ENCODE results near the gene ZBED1.
"Not testable (repeated sequence)": the region's sequence is repeated elsewhere in the genome, so short reads cannot be mapped to it uniquely, and the experiment has no call there.

ZBED1 gene

DNA sequence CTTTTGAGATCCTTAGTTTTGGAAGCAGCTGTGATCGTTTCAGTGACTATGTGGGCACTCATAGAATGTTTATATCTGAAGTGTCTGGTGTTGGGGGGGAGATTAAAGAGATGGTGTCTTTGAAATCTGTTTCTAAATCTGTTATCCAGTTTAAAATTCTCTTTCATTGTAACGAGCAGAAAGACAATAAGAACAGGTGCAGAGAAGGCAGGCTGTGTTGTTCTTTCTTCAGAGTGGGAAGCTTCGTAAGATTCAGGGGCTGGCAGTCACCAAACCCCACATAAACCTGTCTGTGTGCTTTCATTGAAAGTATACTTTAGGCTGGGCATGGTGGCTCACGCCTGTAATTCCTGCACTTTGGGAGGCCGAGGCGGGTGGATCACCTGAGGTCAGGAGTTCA, 16.3 kb upstream of the ZBED1 start:
- DNase-seq, result no peak

DNA sequence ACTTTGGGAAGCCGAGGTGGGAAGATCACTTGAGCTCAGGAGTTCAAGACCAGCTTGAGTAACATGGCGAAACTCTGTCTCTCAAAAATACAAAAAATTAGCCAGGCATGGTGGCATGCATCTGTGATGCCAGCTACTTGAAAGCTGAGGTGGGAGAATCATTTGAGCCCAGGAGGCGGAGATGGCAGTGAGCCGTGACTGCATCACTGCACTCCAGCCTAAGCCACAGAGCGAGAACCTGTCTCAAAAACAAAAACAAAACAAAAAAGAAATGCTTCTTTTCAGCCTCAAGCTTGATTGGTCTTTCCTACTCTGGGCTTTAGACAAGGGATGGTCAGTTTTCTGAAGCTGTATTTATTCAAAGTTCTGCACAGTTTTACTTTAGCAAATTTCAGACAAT, 15.8 kb upstream of the ZBED1 start:
- no peak for DNase-seq

DNA sequence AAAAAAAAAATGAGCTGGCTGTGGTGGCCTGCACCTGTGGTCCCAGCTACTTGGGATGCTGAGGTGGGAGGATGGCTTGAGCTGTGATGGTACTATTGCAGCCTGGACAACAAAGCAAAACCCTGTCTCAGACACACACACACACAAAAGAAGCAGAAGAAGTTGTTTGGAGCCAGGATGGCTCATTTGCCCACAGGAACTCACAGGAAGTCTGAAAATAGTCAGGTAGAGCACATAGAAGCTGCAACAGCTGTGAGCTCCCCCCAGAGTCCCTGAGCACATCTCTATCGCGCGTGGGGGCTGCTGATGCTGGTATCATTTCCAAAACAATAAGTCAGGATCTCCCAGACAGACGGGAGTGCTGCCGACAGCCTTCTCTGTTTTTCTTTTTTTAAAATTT, 13.4 kb upstream of the ZBED1 start:
- DNase-seq, result no peak

DNA sequence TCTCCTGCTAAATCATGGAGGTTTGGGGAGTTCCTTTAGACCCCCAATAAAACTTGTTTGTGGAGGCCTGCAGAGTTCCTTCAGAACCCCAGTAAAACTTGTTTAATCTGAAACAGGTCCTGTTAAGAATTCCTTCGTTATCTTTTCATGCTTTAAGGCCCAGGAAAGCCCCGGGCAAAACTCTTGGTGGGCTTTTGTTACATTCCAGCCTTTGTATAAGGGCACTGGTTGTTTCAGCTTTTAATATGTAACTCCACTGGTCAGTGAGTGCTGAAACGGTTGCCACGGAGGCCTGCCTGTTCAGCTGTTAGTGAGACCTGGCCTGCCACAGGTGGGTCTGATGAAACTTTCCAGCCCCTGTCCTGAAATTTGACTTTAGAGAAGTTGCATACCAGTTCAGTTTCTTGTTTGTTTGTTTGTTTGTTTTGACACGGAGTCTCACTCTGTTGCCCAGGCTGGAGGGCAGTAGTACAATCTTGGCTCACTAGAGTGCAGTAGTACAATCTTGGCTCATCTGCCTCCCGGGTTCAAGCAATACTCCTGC, 12.4 kb upstream of the ZBED1 start:
- DNase-seq, result no peak

DNA sequence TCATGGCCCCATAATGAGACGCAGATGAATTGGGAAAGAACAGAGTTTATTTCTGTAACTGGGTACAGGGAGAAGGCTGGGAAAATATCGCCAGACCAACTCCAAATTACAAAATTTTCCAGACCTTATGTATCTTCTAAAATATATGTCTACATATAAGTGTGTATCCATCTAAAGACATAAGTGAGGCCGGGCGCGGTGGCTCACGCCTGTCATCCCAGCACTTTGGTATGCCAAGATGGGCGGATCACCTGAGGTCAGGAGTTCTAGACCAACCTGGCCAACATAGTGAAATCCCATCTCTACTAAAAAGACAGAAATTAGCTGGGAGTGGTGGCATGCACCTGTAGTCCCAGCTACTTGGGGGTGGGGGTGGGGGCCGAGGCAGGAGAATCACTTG, 11.7 kb upstream of the ZBED1 start:
- DNase-seq, result no peak

DNA sequence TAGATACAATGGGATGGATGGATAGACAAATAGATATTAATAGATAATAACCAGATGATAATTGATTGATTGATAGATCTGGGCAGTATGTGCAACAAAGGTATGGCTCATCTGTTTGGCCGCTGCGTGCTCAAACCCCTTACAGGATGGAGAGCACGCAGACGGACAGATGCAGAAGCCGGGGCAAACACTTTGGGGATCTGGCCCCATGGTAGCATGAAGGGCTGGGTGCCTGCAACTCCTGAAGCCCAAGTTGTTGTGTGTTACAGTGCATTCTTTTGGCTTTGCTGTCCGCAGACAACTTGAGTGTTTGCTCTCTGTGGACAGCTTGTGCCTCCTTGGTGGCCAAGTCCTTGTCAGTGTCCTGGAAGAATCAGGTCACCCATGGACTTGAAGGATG, 10.6 kb upstream of the ZBED1 start:
- no peak for DNase-seq

DNA sequence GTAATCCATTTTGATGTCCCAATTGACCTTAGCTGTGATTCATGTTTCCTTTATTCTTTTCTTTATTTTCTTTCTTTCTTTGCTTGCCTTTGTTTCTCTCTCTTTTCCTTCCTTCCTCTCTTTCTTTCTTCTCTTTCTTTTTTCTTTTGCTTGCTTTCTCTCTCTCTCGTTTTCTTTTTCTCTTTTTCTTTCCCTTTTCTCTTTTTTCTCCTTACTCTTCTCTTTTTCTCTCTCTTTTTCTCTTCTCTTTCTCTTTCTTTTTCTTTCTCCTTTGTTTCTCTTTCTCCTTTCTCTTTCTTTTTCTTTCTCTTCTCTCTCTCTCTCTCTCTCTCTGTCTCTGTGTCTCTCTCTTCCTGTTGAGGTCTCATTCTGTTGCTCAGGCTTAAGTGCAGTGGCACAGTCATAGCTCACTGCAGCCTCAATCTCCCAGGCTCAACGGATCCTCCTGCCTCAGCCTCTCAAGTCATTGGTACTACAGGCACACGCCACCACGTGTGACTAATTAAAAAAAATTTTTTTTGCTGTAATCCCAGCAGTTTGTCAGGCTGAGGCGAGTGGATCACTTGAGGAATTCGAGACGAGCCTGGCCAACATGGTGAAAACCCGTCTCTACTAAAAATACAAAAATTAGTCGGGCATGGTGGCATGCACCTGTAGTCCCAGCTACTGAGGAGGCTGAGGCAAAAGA, 8.0 kb upstream of the ZBED1 start:
- no peak for DNase-seq

DNA sequence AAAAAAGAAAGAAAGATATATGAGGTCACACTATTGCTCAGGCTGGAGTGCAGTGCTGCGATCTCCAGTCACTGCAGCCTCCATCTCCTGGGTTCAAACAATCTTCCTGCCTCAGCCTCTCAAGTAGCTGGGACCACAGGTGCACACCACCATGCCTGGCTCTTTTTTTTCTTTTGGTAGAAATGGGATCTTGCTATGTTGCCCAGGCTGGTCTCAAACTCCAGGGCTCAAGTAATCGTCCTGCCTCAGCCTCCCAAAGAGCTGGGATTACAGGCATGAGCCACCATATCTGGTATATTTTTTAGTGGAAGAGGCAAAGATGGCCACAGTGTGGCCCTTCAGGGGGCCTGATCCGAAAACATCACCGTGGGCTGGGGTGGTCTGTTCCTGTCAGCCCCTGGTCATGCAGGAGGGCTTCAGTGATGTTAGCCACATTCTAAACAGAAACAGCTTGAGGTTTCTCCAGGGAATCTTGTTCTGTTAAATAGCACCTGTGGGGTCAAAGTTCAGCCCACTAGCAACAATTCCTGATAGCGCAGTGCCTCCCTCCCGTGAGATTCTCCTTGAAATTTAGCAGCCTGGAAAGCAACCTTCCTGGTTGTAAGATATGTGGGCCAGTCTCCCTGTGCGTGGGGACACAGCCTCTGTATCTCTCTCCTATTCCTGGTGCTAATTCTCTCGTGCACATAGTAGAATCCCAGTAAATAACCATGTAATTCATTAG, 7.3 kb upstream of the ZBED1 start:
- DNase-seq, result no peak

DNA sequence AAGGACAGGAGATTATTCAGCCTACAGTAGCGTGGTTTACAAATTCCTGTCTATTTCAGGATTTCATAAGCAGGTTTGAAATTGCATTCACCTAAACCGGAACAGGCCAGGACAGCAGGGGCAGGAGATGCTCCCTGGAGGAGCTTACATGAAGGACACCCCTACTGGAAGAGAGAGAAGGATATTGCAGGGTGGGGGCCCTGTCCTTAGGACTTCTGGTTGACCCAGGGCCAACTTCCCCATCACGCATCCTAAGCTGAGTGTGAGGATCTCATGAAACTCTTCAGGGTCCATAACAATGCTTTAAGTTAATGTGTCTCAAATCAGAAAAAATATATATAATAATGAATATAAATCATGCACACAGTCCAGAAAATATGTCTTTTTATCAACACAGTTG, 6.4 kb upstream of the ZBED1 start:
- DNase-seq, result no peak

DNA sequence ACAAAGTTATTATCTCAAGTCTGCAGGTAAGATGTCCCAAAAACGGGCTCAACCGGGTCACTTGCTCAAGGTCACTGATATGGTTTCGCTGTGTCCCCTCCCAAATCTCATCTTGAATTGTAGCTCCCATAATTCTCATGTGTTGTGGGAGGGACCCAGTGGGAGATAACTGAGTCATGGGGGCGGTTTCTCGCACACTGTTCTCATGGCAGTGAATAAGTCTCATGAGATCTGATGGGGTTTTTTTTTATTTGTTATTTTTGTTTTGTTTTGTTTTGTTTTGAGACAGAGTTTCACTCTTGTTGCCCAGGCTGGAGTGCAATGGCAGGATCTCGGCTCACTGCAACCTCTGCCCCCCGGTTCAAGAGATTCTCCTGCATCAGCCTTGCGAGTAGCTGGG, 4.6 kb upstream of the ZBED1 start:
- not testable (repeated sequence) for DNase-seq

DNA sequence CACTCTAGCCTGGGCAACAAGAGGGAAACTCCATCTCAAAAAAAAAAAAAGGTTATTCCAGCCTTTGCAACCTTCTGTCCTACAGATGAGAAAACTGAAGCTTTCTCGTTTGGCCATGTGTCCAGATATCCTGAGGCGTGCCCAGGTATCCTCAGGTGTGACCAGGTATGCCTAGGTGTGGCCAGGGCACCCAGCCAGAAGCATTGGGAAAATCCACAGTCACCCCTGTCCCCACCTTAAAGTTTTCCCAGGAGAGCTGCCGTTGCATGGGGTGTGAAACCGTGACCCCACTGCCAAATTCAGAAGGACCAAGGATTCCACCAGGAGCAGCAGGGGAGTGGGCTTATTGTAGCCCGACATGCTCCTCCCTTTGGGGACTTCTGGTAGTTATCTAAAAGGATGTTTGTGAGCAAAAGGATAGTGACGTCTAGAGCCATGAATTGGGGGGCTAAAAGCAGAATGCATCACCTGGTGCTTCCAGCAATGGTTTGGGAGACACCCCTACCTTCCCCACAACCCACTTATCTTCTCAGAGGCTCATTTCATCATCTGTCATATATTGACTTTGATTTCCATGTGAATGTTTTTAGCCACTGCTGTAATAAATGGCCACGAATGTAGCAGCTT, 4.0 kb upstream of the ZBED1 start:
- no peak for DNase-seq

DNA sequence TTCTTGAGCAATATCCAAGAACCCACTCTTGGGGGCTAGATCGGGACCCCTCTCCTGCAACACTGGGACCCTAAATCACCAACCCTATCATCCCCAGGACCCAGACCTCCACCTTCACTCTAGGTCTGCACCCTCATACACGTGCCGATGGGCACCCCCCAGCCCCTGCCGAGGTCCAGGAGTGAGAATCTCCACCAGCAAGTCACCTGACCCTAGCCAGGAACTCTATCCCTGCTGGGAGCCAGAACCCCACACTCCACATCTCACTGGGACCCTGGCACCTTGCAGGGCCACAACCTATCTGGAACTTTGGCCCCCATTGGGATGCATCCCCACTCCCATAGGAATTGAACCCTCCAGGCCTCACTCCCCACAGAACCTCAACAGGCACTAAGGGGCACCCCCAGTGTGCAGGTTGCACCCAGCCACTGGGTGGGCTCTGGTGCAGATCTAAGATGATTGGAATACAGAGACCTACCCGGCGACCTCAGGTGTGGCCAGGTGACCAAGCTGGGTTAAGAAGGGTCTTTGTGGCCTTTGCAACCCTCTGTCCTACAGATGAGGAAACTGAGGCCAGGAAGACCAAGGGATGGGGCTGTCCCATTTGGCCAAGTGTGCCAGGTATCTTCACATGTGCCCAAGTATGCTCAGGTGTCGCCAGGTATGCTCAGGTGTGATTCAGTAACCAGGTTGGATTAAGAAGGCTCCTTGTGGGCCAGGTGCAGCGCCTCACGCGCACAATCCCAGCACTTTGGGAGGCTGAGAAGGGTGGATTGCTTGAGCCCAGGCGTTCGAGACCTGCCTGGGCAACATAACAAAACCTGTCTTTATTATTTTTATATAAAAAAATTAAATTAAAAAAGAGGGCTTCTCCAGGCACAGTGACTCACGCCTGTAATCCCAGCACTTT, 3.1 kb upstream of the ZBED1 start:
- DNase-seq, result no peak

DNA sequence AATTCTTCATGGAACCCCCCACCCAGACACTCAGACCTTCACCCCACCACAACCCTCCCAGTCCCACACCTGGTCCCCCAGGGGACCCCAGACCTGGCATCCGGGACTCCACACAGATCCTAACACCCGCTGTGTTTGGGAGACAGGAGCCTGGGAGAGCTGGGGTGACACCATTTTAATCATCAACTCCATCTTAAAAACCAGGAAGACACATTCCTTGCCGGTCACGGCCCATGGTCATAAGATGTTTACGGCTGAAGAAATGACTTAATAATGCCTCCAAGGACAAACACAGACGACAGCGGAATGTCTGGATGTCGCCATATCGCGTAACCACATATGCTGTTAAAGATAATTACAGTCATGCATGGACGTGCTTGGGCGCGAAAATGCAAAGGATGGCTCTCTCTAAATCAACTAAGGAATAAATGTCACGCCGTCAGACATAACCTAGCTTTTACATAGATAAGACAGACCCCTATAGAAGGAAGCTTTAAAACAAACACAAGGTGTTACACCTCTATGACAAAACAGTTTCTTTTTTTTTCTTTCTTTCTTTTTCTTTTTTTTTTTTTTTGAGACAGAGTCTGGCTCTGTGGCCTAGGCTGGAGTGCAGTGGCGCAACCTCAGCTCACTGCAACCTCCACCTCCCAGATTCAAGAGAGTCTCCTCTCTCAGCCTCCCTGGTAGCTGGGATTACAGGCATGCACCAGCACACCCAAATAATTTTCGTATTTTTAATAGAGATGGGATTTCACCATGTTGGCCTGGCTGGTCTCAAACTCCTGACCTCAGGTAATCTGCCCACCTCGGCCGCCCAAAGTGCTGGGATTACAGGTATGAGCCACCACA, 2.1 kb upstream of the ZBED1 start:
- DNase-seq, result no peak

DNA sequence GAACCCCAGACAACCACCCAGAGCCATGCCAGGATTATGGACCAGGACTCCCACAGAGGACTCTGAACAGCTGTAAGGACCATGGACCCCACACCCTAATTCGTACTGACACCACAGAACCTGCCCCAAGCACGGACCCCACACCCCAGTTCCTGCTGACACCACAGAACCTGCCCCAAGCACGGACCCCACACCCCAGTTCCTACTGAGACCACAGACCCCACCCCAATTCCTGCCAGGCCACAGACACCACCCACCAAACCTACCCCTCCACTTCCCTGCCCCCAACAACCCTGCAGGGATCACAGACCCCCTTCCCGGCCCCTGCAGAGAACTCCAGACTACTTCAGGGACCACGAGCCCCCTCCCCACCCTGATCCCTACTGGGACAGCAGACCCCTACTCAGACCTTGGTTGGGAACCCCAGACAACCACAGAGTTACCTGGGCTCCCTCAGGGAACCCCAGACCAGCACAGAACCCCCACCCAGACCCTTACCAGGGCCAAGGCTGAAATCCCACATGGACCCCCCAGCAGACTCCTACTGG, 1.4 kb upstream of the ZBED1 start:
- no peak for DNase-seq

DNA sequence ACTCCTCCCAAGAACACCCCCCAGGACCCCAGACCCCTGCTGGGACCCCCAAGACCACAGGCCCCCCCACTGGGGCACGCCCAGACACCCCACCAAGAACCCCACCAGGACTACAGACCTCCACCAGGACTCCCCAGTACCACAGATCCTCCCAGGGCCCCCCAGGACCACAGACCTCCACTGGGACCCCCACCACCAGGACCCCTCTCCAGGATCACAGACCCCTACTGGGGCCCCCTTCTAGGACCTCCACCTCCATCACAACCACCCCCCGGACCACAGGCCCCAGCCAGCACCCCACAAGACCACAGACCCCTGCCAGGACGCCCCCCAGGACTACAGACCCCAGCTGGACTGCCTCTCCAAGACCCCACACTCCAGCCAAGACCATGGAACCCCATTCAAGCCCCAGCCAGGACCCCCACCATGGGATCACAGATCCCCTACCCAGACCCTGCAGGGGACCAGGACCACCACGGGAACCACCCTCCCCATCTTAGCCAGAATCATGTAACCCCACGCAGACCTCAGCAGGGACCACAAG, 855 bp upstream of the ZBED1 start:
- DNase-seq, result no peak

DNA sequence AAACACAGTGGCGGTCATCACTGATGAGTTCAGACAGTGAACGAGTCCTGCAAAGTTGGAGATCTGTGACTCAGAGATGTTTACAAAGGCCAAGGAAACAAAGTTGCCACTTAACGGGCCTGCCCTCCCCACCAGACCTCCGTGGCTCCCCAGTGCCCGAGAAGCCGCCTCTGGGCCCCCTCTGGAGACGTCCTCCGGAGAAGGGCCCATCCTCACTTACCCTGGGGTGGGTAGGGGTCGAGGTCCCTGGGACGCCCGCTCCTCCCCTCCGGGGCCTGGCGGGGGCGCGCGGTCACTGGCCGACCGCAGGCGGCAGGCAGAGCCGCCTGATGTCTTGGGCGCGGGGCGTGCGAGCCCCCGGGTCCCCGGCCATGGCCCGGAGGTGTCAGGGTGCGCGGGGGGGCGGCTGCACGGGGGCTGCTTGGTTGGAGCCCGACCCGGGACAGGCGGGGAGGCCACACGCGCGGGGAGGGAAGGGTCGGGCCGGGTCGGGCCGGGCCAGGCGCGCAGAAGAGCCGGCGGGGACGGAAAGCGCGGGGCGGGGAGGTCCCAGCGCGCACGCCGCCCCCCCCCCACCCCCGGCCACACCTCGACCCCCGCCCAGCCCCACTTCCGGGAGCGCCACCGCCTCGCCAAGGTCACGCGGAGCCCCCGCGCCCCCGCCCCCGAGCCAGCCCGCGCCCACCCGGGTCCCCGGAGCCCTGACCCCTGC, 529 bp downstream of the ZBED1 start:
- DNase-seq, result no peak

DNA sequence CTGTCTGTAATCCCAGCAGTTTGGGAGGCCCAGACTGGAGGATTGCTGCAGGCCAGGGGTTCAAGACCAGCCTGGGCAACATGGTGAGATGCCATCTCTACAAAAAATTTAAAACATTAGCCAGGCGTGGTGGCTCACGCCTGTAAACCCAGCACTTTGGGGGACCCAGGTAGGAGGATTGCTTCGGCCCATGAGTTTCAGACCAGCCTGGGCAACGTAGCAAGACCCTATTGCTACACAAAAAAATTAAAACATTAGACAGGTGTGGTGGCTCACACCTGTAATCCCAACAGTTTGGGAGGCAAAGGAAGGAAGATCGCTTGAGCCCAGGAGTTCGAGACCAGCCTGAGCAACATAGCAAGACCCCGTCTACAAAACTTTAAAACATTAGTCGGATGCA, 1.3 kb downstream of the ZBED1 start:
- DNase-seq, result no peak

DNA sequence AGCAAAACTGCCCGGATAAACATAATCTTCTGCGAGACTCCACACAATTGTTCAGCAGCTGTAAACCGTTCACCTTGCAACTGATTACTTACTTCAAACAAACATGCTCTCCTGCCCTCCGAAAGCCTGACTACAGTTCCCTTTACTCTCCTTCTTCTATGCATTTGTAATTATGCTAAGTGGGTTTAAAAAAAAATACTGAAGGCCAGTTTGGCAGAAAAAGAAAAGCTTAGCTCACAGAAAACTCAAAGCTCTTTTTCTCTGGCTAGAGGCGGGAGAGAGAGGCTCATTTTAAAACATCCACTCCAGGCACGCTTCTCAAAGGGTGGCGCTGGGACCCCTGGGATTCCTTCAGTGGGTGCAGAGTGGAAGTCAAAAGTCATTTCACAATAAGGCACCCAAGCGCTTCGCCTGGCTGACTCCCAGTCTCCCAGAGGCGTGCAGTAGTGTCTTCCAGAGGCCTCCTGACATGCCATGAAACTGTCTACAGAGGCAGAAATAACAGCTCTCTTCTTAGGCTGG, 1.9 kb downstream of the ZBED1 start:
- DNase-seq, result no peak

DNA sequence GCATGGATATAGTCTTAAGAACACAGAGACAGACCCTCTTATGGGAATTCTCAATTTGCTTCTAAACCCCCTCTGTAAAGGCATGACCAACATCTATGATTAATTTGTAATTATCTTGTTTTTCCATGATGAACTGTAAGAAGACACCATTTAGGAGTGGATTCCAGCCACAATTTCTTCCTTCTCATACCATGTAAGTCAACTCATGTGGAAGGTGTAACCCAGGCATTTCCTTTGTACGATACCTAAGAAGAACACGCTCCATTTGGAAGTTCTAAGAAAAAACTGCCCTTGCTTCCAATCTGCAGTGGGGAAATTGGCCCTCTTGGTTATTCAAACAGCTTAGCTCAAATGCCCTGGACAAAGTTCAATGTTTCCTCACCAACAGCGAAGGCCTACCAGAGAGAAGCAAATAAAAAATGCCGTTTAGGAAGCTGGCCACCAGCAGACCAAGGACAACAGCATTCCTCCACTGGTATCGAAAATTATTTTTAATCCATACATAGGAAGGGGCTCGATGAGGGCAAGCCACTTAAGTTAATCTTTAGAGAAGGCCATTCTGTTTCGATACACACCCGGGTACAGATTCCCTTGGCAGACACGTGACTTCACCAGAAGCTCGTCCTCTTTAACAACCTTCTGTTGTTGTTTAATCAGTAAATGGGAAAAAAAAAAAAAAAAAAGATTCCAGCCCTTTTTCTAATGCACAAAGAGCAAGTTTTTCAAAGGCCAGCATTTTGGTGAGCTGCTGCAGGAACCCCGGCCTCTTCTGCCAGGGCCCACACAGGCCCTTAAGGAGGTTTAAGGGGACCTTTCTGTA, 2.6 kb downstream of the ZBED1 start:
- no peak for DNase-seq

DNA sequence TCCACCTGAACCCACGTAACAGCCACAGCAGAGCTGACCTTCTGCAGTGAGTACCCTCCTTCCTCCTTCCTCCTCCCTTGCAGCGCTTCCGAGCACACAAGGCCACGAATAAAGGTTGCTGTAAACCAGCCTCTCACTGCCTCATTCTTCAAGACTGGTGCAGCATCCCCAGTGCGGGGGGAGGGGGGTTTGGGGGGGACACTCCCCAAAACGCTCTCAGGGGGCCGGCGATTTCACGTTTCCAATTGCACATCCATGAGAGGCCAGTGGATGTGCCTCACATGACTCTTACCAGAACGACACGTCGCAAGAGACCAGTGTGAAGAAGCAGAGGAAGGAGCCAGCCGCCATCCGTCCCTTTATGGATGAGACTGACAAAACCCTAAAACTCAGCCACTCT, 5.2 kb downstream of the ZBED1 start:
- DNase-seq, result no peak
